GM12875 (cell line): ENCODE measurements around the gene PSEN1.

Source experiments
- H3K4me3 ChIP-seq: one replicate; pipeline ENCODE4 v1.5.1; 2011; ENCODE audit warnings: low read depth, low read length, control low read depth
- CTCF ChIP-seq: IDR thresholded peaks from 2 replicates; pipeline ENCODE4 v1.5.1; 2011; ENCODE audit warnings: low read depth, mild to moderate bottlenecking, control low read depth, inconsistent platforms, low read length, moderate library complexity, borderline replicate concordance; ENCODE audit not compliant: insufficient read depth

Gene PSEN1

GRCh38 chr14:73242357-73242901 lies 106.1 kb downstream of the PSEN1 start:
- no peak for TF ChIP-seq CTCF
- peak overlapping the region; percentile 15 for H3K4me3 ChIP-seq

DNA sequence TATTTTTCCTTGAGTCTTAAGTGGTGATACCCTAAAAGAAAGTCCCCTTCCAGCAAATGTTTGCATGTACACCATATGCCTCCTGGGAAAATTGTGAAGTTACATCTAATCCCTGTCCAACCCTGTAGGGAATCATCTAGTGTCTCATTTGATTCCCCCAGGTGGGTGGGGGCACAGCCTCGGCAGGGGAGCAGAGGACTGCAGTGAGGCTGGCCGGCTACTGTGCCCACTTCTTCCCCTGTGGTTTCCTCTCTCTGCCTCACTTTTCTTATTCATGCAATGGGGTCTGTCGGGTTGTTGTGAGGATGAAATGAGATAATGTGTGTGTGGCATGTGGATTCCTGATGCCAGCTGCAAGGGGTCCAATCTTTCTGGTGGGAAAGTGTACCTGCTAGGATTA lies 107.0 kb downstream of the PSEN1 start:
- no peak overlapping the region for H3K4me3 ChIP-seq
- TF ChIP-seq CTCF = no peak

DNA sequence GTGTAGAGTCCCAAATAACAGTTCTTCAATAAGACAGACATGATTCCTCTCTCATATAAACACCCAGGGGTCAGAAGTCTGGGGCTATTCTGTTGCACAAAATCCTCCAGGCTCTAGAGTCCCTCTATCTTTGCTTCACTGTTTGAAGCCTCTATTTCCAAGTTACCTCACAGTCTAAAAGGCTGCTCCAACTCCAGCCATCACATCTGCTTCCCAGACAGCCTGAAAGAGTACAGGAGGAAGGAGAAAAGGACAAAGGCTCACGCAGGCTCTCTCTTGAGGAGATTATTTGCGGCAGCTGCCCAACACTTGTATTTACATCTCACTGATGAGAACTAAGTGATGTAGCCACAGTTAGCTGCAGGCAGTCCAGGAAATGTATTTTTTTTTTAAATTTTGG lies 107.4 kb downstream of the PSEN1 start:
- H3K4me3 ChIP-seq = no peak overlapping the region
- no peak for TF ChIP-seq CTCF

- H3K4me3 ChIP-seq = no peak overlapping the region
- no peak for TF ChIP-seq CTCF
Observed at GRCh38 chr14:73244541-73245290, 108.4 kb downstream of the PSEN1 start.

GRCh38 chr14:73245480-73246325 lies 109.4 kb downstream of the PSEN1 start:
- H3K4me3 ChIP-seq = peak overlapping the region; percentile 28
- TF ChIP-seq CTCF = no peak

GRCh38 chr14:73246387-73247150 lies 110.3 kb downstream of the PSEN1 start:
- H3K4me3 ChIP-seq = peak overlapping the region; percentile 12
- TF ChIP-seq CTCF = no peak
